Stimulated activated CD8-positive, alpha-beta memory T cell treated with anti-CD3 and anti-CD28 coated beads, Interleukin-12 subunit alpha, Interleukin-12 subunit beta, amount 100 ng/mL, for 24 hours (primary cell): ENCODE results near the gene NSUN4.
"Not testable (repeated sequence)": the region's sequence is repeated elsewhere in the genome, so short reads cannot be mapped to it uniquely, and the experiment has no call there.

Experiments
- DNase-seq: peaks from one replicate; pipeline ENCODE4 v3.0.0-alpha.2; 2020; ENCODE audit errors: extremely low read depth

NSUN4 gene

GRCh38 chr1:46340404-46341221 is at the start of gene NSUN4:
TSS of gene NSUN4 (plus strand) at chr1:46340807. CDS start at chr1:46340827, 20 bp downstream.
- peak; percentile 64 for DNase-seq

- no peak for DNase-seq
Measured at GRCh38 chr1:46295306-46295705, 45.3 kb upstream of the NSUN4 start.

DNA sequence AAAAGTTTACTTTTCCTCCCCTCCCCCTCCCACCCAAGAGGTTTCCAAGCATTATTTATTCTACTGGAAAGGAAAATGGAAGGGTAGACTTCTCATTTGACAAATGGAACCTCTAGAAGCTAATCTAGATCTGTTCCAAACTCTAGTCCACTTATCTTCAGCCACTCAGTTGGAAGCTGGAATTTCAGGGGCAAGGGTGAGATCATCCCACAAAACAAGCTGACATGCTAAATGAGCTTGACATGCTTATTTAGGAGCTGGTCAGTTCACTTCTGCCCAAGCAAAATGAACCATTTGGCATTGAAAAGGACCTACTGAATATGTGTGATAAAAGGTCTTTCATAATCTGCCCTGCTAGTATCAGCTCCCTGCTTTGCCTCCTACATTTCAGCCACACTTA is 42.2 kb upstream of the NSUN4 start:
- no peak for DNase-seq

DNA sequence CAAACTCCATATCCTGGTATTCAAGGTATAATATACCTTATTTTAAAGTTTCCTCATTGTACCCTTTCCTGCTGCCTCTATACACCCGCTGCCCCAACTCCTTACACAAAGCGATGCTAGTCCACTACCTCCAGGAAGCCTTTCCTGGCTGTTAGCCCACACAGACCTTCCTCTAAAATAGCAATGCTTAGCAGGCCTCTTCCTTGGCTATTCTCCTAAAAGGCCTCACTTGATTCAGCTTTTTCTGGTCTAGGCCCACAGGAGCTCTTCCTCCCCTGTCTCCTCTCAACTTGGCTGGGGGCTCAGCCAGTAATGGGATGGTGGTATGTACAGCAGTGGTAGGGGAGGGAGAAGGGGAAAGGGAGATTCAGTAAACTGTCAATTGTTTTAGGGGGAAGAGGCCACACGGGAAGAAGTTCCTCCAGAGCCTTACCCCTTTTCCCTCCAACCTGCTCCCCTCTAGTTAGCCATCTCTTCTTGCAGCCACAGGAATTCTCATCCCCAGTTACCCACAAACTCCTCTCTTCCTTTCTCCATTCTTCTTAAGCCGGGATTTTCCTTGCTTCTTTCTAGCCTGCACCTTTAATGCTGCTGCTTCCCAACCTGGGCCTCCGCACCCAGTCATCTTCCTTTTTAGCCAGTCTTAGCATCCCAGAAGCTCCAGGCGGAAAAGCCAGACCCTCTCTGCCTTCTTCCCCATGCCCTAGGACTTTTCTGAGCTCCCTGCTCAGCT is 39.8 kb upstream of the NSUN4 start:
- DNase-seq = no peak

DNA sequence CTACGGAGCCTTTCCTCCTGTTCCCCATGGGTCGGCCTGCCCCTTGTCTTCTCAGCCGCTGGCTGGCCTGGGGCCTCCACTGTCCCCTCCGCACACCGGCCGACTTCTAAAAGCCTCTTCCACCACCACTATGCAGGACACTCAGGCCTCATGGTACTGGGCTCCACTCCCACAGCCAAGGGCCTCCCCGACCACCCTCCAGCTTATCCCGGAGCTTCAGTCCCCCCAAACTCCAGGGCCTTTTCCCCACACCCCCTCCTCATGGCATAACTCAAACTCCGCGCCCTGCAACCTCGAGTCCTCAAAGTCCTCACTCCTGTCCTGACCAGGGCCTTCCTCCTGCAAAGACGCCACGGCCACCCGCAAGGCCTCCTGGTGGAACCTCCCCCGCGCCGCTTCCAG is 39.2 kb upstream of the NSUN4 start:
- no peak for DNase-seq

- DNase-seq = peak; percentile 19
Measured at GRCh38 chr1:46301808-46302640, 38.6 kb upstream of the NSUN4 start.

DNA sequence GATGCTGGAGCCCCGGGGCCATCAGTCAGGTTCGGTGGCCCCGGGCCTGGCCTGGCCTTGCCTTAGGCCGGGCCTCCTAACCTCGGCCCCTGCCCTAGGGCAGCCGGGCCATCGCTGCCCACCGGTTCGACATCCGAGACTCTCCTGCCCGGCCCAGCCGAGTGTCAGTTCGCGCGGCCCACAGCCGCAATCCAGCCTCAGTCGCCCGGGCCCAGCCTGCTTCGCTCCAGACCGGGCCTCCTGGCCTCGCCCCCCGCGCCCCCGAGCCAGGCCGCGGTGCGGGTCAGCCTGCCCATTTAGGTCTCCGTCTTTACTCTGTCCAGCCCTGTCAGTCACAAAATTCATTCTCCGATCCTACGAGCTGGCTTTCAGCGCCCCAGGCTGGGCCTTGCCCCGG is 38.0 kb upstream of the NSUN4 start:
- DNase-seq = peak; percentile 3

DNA sequence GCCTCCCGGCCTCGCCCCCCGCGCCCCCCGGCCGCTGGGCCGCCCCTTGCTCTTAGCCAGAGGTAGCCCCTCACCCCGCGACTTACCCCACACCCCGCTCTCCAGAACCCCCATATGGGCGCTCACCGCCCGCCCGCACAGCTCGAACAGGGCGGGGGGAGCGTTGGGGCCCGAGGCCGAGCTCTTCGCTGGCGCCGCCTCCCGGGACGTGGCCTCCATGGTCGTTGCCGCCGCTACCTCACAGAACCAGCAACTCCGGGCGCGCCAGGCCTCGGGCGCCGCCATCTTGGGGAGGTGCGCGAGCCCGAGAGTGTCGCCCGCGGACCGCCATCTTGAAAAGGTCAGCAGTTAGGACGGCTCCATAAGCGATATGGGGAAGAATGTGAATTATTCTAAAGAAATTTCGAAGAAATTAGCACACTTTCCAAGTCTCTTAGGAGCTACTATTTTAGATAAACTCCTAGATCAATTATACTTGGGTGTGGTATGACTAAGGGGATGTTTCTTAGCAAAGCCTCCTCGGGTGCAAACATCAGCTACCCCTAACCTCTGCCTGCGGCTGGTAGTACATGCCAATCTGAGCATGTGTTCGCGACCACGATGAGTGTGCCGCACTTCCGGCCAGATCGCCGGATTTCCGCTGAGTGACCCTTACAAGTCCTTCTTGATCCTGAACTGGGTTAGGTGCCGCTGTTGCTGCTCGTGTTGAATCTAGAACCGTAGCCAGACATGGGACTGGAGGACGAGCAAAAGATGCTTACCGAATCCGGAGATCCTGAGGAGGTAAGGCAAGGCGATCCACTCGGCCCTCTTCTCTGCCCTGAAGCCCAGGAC is 37.4 kb upstream of the NSUN4 start, which contains the start of the genes LRRC41 and UQCRH:
TSS of gene LRRC41 (minus strand) at position 579 of the 834 bp plus-strand sequence. CDS start at position 285, 294 bp downstream.
TSS of gene UQCRH (plus strand) at position 661 of the 834 bp plus-strand sequence. CDS start at position 730, 69 bp downstream.
- peak; percentile 77 for DNase-seq

GRCh38 chr1:46303872-46304326 is 36.7 kb upstream of the NSUN4 start:
- no peak for DNase-seq

GRCh38 chr1:46306159-46306530 is 34.5 kb upstream of the NSUN4 start:
- DNase-seq = no peak

DNA sequence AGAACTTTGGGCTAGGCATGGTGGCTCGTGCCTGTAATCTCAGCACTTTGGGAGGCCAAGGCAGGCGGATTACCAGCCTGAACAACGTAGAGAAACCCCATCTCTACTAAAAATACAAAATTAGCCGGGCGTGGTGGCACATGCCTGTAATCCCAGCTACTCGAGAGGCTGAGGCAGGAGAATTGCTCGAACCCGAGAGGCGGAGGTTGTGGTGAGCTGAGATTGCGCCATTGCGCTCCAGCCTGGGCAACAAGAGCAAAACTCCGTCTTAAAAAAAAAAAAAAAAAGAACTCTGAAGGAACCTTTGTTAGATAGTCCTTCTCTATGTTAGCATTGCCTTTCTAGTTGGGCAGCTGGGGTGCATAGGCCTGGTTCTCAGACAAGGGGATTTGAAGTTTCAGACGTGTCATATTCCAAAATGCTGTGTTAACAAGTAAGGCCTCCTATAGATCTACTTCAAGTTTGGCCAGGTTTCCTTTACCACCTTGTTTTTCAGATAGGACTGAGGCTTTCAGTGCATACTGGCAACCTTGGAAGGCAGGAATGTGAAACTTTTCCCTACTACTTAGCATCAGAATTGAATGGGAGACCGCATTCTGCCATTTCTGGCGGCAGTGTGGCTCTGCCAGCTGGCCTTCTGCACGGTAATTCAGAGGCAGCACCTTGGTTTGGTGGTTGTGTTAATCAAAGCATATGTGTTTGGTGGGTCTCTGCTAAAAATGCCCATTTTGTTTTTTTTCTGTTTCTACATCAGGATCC is 31.0 kb upstream of the NSUN4 start:
- no peak for DNase-seq

- DNase-seq = no peak
Measured at GRCh38 chr1:46310321-46310720, 30.3 kb upstream of the NSUN4 start.

DNA sequence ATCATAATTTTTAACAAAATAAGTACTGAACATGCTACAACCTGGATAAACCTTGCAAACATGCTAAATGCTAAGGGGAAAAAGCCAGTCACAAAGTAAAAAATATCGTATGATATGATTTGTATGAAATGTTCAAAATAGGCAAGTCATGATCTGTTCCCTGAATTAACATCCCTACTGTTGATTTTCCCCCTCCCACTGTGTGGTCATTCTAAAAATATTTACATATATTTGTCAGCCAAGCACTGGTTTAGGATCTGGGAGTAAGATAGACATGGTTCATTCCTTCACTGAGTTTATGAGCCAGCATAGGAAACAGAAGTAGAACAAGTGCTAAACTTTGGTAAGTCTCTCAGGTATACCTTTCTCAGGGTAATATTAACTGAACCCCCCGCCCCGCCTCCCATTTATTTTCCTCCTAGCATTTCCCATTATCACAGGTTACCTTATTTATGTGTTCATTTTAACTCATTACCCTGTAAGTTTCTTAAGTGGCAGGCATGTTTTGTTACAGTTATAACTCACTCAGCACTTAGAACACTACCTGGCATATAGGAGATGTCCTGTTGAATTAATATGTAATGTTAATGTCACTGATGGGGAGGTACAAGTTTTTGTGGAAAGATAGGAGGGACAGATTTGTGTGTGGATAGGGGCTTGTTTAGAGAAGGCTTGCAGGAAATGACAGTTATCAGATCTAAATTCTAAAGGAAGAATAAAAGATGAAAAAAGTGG is 24.8 kb upstream of the NSUN4 start:
- DNase-seq = no peak

- no peak for DNase-seq
Measured at GRCh38 chr1:46317323-46317722, 23.3 kb upstream of the NSUN4 start.

- DNase-seq = not testable (repeated sequence)
Measured at GRCh38 chr1:46319301-46319700, 21.3 kb upstream of the NSUN4 start.

DNA sequence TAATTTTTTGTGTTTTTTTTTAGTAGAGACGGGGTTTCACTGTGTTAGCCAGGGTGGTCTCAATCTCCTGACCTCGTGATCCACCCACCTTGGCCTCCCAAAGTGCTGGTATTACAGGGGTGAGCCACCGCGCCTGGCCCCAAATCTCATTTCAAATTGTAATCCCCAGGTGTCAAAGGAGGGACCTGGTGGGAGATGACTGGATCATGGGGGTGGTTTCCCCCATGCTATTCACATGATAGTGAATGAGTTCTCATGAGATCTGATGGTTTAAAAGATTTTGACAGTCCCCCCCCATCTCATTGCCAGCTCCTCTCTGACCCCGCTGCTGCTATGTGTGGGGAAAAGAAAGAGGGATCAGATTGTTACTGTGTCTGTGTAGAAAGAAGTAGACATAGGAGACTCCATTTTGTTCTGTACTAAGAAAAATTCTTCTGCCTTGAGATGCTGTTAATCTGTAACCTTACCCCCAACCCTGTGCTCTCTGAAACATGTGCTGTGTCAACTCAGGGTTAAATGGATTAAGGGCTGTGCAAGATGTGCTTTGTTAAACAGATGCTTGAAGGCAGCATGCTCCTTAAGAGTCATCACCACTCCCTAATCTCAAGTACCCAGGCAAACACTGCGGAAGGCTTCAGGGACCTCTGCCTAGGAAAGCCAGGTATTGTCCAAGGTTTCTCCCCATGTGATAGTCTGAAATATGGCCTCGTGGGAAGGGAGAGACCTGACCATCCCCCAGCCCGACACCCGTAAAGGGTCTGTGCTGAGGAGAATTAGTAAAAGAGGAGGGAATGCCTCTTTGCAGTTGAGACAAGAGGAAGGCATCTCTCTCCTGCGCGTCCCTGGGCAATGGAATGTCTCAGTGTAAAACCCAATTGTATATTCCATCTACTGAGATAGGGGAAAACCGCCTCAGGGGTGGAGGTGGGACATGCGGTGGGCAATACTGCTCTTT is 20.4 kb upstream of the NSUN4 start:
- DNase-seq = not testable (repeated sequence)

GRCh38 chr1:46322191-46322590 is 18.4 kb upstream of the NSUN4 start:
- DNase-seq = not testable (repeated sequence)
